K562 (cell line): ENCODE results near the gene KLHL25. TPM values are rescaled to one million over a fixed set of nuclear protein-coding genes. Genes with fewer than 3 reads are reported as not detected.

Source experiments
- CHD2 ChIP-seq: IDR thresholded peaks from 2 replicates; pipeline ENCODE4 v1.6.1; 2011; ENCODE audit warnings: low read depth, low read length
- HIVEP1 ChIP-seq: fragments of 250-450 bp; sonication (Bioruptor Pico); IDR thresholded peaks from 2 replicates; pipeline ENCODE4 v1.4.0; 2020; ENCODE audit warnings: mild to moderate bottlenecking
- MEF2A ChIP-seq: IDR thresholded peaks from 2 replicates; pipeline ENCODE4 v1.6.1; 2011; ENCODE audit warnings: low read depth, mild to moderate bottlenecking, low read length, moderate library complexity; ENCODE audit not compliant: control insufficient read depth
- PKNOX1 ChIP-seq: fragments of 450-650 bp; IDR thresholded peaks from 2 replicates; pipeline ENCODE4 v1.6.1; 2016
- THRAP3 ChIP-seq: fragments of 450-650 bp; IDR thresholded peaks from 2 replicates; pipeline ENCODE4 v1.6.1; 2016; ENCODE audit warnings: mild to moderate bottlenecking, inconsistent platforms, borderline replicate concordance
- ZNF395 ChIP-seq: fragments of 200-800 bp; sonication (Bioruptor generic); IDR thresholded peaks from 2 replicates; pipeline ENCODE4 v1.6.1; 2017; ENCODE audit warnings: missing genetic modification characterization, missing compliant biosample characterization
- ZNF512 ChIP-seq: IDR thresholded peaks from 2 replicates; pipeline ENCODE4 v1.6.1; 2016; ENCODE audit warnings: missing genetic modification characterization, missing compliant biosample characterization
- polyA plus RNA-seq, 8 experiments: library from polyadenylated mRNA; depleted of rRNA in 4 of 8; stranded (reverse) in 5 of 8; unstranded in 3 of 8; fragments of >200 nt; fragmentation: Nextera tagmentation in 2 of 8; fragmentation: Illumina TruSeq in 1 of 8; extraction: Ambion mirVana in 2 of 8; extraction: Trizol in 1 of 8; gene quantifications; 2 replicates each; pipeline versions ENCODE4 v1.2.1 to v1.2.3, GENCODE V29; 2011 to 2014; ENCODE audit warnings: inconsistent platforms in 1 of 8, missing spikeins in 1 of 8
- total RNA-seq, 7 experiments: library from RNA; depleted of rRNA in 6 of 7; stranded (reverse); fragments of >200 nt in 6 of 7; fragmentation: Illumina TruSeq in 2 of 7; extraction: Trizol in 2 of 7; gene quantifications; 2 replicates each; pipeline versions ENCODE4 v1.2.1 to v1.2.3, GENCODE V29; 2011 to 2021; ENCODE audit warnings: low replicate concordance in 1 of 7

The KLHL25 gene
- total and polyA plus RNA-seq, 9 of the 15 experiments (the other 6 are each of a cell fraction or from before 2014, with no cell fraction given), result 0.04 to 0.14 (median 0.10) TPM; not detected in 3

- TF ChIP-seq ZNF512 (tag) (no peak), MEF2A (no peak), ZNF395 (CRISPR knock-in tag) (no peak), THRAP3 (no peak), CHD2 (no peak), HIVEP1 (CRISPR knock-in tag) (no peak), PKNOX1 (no peak)
- TF ChIP-seq, all 486 proteins: peak for 0
Observed at GRCh38 chr15:85773970-85774369, 20.8 kb downstream of the KLHL25 start (continued).
